Stimulated activated CD8-positive, alpha-beta memory T cell treated with anti-CD3 and anti-CD28 coated beads, Interleukin-7, amount 100 ng/mL, for 48 hours (primary cell): ENCODE results near the gene STUM.
"Not testable (repeated sequence)": the region's sequence is repeated elsewhere in the genome, so short reads cannot be mapped to it uniquely, and the experiment has no call there.

Experiments
- DNase-seq, 2 donors: peaks; one replicate each; pipeline ENCODE4 v3.0.0-alpha.2; 2020; ENCODE audit warnings: low read depth in 1 of 2; ENCODE audit errors: extremely low read depth in 1 of 2

The STUM gene

DNA sequence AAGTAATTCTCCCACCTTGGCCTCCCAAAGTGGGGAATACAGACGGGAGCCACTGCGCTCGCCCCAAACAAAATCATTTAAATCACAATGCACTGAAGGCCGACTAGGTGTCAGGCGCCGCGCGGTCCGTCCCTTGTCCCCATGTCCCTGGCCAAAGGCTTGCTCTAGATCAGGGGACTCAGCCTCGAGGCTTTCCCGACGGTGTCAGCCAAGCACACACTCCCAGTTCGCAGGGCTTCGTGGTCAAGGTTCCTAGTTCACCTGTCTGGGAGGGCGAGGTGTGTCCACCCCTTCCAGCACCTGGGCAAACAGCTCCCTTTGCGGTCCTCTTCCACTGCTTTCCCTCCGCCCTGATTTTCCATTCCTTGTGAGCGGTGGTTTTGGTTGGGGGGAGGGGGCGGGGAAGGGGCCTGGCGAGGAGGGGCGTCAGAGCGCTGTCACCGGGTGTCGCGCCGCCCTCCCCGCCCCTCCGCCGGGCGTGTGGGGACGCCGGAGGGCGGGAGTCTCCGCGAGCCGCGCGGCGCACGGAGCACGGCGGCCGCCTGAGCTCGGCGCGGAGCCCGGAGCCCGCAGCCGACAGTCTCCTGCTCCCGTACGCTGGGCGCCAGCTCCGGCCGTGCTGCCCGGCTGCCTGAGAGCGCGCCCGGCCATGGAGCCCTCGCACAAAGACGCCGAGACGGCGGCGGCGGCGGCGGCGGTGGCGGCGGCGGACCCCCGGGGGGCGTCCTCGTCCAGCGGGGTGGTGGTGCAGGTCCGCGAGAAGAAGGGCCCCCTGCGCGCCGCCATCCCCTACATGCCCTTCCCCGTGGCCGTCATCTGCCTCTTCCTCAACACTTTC lies at the start of gene STUM:
Gene STUM, plus strand, starts transcription at position 509 of the 838 bp plus-strand sequence. Its CDS starts 141 bp downstream, at position 650.
- no peak for DNase-seq

DNA sequence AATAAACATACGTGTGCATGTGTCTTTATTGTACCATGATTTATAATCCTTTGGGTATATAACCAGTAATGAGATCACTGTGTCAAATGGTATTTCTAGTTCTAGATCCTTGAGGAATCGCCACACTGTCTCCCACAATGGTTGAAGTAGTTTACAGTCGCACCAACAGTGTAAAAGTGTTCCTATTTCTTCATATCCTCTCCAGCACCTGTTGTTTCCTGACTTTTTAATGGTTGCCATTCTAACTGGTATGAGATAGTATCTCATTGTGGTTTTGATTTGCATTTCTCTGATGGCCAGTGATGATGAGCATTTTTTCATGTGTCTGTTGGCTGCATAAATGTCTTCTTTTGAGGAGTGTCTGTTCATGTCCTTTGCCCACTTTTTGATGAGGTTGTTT lies 48.9 kb upstream of the STUM start:
- not testable (repeated sequence) for DNase-seq

DNA sequence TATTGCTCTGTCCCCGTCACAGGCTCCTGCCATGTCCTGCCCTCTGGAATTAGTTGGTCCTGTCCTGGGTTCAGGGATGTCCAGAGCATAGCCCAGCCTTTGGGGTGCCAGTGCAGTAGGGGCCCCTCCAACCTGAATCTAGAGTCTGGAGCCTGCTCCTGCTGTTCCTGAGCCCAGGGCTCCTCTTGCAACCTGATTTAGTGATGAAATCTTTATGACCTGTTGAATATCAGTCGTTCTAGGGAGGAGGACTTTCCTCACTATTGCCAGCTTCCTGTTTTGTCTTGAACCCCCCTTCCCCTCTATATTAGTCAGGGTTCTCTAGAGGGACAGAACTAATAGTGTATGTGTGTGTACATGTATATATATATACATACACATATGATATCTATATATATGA lies 42.5 kb upstream of the STUM start:
- DNase-seq, result no peak

GRCh38 chr1:226506921-226507320 lies 41.6 kb upstream of the STUM start:
- no peak for DNase-seq

DNA sequence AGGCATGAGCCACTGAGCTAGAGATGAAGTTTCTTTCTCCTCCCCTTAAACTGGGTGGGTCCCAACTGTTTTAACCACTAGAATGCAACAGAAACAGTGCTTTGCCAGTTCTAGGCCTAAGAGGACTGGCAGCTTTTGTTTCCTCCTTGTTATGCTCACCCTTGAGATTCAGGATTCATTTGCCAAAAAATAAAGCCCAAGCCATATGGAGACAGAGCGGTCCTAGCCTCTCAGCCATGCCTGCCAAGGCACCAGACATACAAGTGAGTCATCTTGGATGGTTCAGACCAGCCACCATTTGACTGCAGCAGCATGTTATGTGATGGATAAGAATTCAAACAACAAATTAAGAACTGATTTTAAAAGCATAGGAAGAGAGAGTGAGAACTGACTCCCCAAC lies 38.1 kb upstream of the STUM start:
- no peak for DNase-seq

- DNase-seq, result no peak
Measured at GRCh38 chr1:226511296-226511695, 37.3 kb upstream of the STUM start.

- no peak for DNase-seq
Measured at GRCh38 chr1:226512076-226512728, 36.4 kb upstream of the STUM start.

GRCh38 chr1:226518375-226518774 lies 30.2 kb upstream of the STUM start:
- DNase-seq, result no peak

- DNase-seq, result no peak
Measured at GRCh38 chr1:226519135-226519534, 29.4 kb upstream of the STUM start.

GRCh38 chr1:226519716-226520598 lies 28.6 kb upstream of the STUM start:
- DNase-seq, result no peak

DNA sequence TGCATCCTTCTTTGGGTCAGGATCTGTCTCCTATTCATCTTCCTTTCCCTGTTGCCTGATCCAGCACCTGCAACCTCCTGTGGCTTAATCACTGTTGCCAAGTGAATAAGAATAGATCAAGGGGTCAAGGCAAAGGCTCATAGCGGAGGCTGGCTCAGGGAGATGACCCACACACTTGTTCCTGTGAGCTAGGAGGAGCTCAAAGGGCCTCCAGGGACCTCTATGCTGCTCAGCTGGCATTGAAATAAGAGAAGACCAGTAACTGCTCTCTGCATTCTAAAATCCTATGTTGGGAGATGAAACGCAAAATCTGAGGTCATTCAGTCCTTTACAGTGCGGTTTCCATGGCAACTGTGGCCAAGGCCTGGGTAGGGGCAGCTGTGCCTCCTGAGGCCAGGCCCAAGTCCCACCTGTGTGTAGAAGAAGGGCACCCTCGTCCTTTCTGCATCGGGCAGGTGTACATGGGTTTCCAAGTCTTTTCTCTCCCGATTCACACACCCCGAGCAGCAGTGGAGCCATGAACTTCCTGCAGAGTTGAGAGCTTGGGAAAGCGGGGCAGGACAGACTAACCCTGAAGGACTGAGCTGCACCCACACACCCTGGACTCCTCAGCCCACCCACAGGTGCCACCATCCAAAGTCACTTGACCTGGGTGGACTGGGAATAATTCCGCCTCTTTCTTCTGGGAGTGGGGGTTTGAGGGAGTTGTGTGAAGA lies 27.8 kb upstream of the STUM start:
- no peak for DNase-seq

DNA sequence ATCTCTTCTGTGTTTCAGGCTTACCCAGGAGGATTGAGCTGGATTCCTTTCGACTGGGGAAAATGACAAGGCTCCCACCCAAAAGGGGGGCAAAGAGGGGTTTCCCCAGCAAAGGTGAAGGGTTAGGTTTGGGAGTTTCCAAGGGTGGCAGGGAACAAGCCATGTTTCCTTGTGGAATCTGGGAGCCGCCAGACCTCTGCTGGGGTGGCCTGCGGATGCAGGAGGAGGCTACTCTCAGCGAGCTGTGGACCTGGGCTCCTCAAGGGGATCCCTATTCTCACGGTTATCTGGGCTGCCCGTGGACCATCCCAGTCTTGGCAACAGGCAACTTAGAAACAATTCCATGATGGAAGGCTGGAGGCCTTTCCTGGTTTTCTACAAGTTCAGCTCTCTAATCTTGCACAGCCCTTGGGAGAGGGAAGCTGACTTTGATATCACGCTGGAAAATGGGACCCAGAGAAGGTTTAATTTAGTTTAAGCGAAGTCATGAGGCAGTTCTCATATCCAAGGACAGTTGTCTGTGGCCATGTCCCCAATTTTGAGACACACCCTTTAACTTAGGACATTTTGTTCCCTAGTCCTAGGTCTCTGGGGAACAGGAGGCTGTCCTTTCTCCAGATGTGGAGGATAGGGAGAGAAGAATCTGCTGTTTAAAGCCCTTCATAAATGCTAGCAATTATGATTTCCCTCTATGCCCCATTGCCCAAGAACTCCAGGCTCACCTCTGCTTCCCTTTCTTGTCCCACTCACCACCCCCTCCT lies 24.7 kb upstream of the STUM start:
- DNase-seq, result no peak

GRCh38 chr1:226524547-226524946 lies 24.0 kb upstream of the STUM start:
- no peak for DNase-seq

DNA sequence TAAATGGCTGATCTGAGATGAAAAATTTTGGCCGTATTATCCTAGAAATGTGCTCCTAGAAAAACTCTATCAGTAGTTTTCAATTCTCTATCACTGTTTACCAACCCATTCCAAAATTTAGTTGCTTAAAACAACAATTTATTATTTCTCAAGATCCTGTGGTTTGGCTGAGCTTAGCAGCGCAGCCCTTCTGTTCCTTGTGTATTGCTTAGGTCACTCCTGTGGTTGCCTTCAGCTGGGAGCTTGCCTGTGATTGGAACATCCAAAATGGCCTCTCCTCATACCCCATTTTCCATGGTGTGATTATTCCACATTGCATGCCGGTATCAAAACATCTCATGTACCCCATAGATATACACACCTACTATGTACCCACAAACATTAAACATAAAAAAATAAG lies 22.8 kb upstream of the STUM start:
- DNase-seq, result no peak

GRCh38 chr1:226526801-226527595 lies 21.6 kb upstream of the STUM start:
- no peak for DNase-seq

- DNase-seq, result no peak
Measured at GRCh38 chr1:226529891-226530290, 18.7 kb upstream of the STUM start.

DNA sequence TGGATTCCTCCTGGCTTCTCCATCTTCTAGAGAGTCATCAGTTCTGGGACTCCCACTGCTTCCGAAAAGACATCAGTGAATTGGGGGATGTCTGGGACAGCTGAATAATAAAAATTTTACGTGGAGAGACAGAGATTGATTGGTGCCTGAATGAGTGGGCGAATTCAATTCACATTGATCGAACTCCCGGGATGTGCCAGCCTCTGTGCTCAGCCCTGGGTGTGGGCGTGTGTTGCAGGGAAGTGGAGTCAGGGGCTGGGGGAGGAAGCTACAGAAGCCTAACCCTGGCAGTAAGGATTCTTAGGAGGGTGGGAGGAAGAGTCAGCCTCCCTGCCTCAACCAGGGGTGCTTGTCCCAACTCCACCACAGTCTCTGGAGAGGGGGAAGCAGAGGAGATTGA lies 18.0 kb upstream of the STUM start:
- no peak for DNase-seq

DNA sequence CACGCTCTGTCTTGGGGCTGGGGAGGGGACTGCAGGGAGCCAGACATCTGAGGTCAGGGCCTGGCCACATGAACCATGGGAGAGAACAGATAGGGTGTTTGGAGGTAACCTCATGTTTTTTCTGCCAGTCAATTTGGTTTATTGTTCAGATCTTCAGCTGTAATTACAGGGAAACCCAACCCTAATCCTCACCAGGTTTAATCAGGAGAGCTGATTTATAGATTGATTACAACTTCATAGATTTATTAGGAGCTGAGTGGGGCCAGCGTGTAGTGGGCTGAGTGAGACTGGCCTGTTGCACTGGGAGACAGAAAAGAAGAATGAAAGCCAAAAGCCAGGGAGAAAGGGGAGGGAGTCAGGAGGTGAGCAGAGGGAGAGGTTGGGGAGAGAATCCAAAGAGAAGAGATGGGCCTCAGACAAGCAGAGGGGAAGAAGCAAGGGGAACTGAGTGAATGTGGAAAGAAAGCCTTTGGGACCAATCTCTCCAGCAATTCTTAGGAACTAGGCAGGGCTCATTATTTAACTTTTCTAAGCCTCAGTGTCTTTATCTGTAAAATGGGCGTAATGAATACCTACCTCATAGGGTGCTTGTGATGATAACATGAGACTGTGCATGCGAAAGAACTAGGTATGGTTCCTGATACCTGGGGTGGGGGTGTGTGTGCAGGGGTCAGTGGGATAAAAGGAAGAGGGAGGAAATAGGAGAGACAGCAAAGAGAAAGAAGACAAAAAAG lies 17.0 kb upstream of the STUM start:
- no peak for DNase-seq

- DNase-seq, result no peak
Measured at GRCh38 chr1:226532553-226532952, 16.0 kb upstream of the STUM start.
